Stimulated activated effector memory CD8-positive, alpha-beta T cell treated with anti-CD3 and anti-CD28 coated beads, Interleukin-12 subunit alpha, Interleukin-12 subunit beta, amount 100 ng/mL, for 72 hours (primary cell): ENCODE measurements around the gene LRMDA.
"Not testable (repeated sequence)": the region's sequence is repeated elsewhere in the genome, so short reads cannot be mapped to it uniquely, and the experiment has no call there.

Source experiments
- ATAC-seq: fragments of 150-1000 bp; cut with Tn5 transposase; 2 replicates; pipeline ENCODE4 v1.10.0; 2021
- DNase-seq, 2 donors: peaks; one replicate each; pipeline ENCODE4 v3.0.0; 2021 to 2022; ENCODE audit warnings: low spot score in 2 of 2
- H3K27ac Mint-ChIP-seq: one replicate; pipeline ENCODE4 v1.8.0; 2022; ENCODE audit warnings: mild to moderate bottlenecking, mixed read lengths
- H3K36me3 Mint-ChIP-seq: one replicate; pipeline ENCODE4 v1.8.0; 2022; ENCODE audit warnings: mild to moderate bottlenecking, mixed read lengths
- H3K4me1 Mint-ChIP-seq: one replicate; pipeline ENCODE4 v1.8.0; 2022; ENCODE audit warnings: mixed read lengths
- H3K4me3 Mint-ChIP-seq: one replicate; pipeline ENCODE4 v1.8.0; 2022; ENCODE audit warnings: mild to moderate bottlenecking, mixed read lengths
- H3K9me3 Mint-ChIP-seq: one replicate; pipeline ENCODE4 v1.8.0; 2022; ENCODE audit warnings: mixed read lengths

The LRMDA gene

DNA sequence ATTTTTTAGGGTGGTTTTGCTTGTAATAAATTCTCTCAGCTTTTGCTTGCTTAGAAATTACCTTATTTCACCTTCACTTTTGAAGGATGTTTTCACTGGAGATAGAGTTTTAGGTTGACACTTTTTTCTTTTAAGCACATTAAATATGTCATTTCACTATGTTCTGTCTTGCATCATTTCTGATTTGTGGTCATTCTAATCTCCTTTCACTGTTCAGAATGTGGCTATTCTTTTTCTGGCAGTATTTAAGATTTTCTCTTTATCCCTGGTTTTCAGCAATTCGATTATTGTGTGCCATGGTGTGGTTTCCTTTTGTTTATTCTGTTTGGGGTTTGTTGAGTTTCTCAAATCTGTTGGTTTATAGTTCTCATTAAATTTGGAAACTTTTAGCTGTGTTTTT, 1140.6 kb downstream of the LRMDA start:
- Mint-ChIP-seq H3K36me3 (no peaks in the 10 kb centered on the region), H3K4me3 (no peak overlapping the region), H3K9me3 (peaks cover 9% of the 10 kb centered on the region), H3K4me1 (no peaks in the 10 kb centered on the region), H3K27ac (no peak overlapping the region)
- no peak for ATAC-seq
- no peak for DNase-seq

DNA sequence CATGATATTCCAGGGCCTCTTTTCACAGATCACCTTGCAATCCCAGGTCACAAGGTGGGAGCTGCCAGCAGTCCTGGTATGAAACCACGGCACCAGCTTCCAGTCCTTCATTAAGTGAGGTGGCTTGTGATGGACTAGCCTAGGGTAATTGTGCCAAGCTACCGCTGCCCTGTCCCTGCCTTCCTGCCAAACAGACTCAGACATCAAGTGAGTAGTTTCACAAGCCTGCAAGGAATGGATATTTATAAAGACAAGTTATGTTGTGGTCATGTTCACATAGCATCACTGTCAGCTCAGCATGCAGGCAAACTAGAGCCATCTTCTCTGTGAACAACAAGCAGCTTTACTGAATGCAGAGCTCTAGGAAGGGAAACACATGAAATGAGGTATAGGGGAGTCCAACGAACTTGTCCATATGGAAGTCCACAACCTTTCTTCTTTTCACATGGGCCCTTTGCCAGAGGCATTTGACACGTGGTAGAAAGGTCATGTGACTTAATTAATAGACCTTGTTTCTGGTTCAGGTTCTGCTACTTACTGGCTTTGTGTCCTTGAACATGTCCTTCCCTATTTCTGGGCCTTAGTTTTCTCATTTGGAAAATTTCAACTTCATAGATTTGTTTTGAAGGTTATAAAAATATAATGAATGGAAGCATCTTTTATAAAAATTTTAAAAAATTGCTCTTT, 1145.0 kb downstream of the LRMDA start:
- Mint-ChIP-seq H3K4me3 (no peak overlapping the region), H3K4me1 (no peaks in the 10 kb centered on the region), H3K36me3 (no peaks in the 10 kb centered on the region), H3K9me3 (peaks cover 5% of the 10 kb centered on the region), H3K27ac (no peak overlapping the region)
- ATAC-seq, result no peak
- no peak for DNase-seq

DNA sequence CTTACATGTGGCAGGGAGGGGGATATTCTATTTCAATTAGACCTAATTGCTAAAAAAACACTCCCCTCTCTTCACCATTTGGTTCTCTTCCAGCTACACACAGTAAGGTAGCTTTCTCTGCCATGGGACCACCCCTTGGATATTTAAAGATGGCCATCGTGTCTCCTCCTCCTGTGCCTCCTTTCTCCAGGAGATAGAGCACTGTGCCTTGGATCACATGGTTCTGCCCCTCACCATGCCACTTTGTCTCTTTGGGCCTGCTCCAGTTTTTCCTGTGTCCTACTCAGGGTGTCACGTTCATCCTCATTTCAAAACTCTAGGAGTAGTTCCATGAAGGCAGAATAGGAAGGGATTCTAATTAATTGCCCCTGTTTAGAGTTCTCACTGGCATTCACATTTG, 1146.0 kb downstream of the LRMDA start:
- H3K4me1 Mint-ChIP-seq, result no peaks in the 10 kb centered on the region
- no peak for DNase-seq
- H3K27ac Mint-ChIP-seq, result no peak overlapping the region
- ATAC-seq, result no peak
- no peaks in the 10 kb centered on the region for H3K36me3 Mint-ChIP-seq
- H3K9me3 Mint-ChIP-seq, result peaks cover 7% of the 10 kb centered on the region
- H3K4me3 Mint-ChIP-seq, result no peak overlapping the region

DNA sequence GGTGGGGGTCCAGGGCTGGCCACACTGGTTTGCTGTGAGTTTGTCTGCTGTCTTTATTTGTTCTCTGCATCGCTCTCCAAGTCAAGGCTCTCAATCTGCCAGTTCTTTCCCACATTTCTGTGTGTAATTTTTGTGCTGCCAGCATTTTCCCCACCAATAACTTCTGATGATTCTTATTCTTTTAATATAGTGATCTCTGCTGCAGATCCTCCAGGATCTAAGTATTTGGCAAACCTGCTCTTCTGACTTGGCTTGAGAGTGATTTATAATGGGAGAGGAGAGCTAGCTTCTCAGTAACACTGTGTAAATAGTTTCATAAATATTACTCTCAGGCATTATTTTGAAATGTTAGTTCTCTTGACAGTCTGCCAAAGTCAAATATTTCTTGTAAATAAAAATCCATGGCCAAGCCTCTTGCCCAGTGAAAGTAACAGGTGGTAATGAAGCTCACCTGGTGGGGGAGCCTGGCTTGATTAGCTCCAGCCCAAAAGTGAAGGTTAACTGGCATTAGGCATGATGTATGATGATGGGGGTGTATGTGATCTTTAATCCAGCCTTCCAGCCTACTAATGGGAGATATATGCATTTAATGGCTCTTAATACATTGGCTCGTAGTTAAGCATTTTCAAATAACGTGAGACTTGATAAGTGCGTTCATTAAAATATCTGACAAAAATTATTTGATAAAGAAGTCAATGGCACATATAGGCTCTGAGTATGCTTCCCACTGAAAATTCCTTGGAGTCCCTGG, 1150.3 kb downstream of the LRMDA start:
- Mint-ChIP-seq H3K4me1 (no peaks in the 10 kb centered on the region), H3K4me3 (no peak overlapping the region), H3K36me3 (no peaks in the 10 kb centered on the region), H3K27ac (no peak overlapping the region), H3K9me3 (peaks cover 3% of the 10 kb centered on the region)
- no peak for DNase-seq
- no peak for ATAC-seq

DNA sequence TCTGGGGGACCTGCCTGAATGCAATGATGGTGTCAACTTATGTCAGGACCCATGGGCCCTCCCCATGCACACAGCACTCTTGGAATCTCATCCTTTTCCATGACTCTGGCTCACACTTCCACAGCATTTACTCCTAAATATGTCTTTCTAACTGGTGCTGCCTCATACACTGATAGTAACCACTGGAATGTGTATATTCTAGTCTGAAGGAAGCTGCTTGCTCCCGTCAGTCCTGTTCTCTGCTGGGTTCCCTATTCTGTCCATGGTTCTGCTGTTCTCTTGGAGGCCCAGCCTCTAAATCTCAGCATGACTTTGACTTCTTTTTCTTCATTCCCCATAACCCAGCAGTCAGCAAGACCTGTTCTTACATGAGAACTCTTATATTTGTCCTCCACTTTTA, 1151.1 kb downstream of the LRMDA start:
- no peaks in the 10 kb centered on the region for H3K36me3 Mint-ChIP-seq

DNA sequence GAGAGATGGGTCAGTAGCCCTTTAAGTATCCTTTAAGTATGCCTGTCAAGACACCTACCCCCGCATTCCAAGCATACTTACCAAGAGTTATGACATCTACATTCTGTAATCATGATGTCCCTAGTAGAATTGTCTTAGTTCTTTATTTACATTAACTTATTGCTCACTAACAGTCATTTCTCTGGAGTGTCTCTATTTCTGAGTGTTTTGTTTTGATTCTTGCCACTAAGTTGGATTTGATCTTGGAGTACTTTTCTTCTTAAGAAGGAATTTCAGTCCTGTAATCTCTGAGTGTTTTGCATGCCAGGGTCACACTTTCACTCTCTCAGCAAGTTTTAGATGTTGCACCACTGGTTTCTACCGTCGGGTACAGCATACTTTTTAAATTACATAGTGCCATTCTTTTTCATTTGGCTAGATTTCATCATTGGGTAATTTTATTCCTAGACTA, 1152.3 kb downstream of the LRMDA start:
- Mint-ChIP-seq H3K4me3 (no peak overlapping the region), H3K4me1 (no peaks in the 10 kb centered on the region), H3K36me3 (no peaks in the 10 kb centered on the region), H3K9me3 (peaks cover 3% of the 10 kb centered on the region), H3K27ac (no peak overlapping the region)
- ATAC-seq, result no peak
- no peak for DNase-seq

More for the DNA sequence above, 1151.1 kb downstream of the LRMDA start:
- peaks cover 3% of the 10 kb centered on the region for H3K9me3 Mint-ChIP-seq
- DNase-seq (no peak), ATAC-seq (no peak)
- no peak overlapping the region for H3K4me3 Mint-ChIP-seq
- no peak overlapping the region for H3K27ac Mint-ChIP-seq
- H3K4me1 Mint-ChIP-seq, result no peaks in the 10 kb centered on the region

DNA sequence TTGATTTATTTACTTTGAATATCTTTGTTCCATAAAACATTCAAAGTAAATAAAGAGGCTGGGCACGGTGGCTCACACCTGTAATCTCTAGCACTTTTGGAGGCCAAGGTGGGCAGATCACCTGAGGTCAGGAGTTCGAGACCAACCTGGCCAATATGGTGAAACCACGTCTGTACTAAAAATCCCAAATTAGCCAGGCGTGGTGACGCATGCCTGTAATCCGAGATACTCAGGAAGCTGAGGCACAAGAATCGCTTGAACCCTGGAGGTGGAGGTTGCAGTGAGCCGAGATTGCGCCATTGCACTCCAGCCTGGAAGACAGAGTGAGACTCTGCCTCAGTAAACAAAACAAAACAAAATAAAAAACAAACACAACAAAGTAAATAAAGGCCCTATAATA, 1153.0 kb downstream of the LRMDA start:
- H3K36me3 Mint-ChIP-seq, H3K27ac Mint-ChIP-seq, DNase-seq, ATAC-seq, H3K9me3 Mint-ChIP-seq, H3K4me1 Mint-ChIP-seq, H3K4me3 Mint-ChIP-seq: not testable (repeated sequence)
